Fibroblast of lung (primary cell): ENCODE data around the gene SYCN.

Source experiments
- CTCF ChIP-seq, 2 donors: IDR thresholded peaks in 1 of 2; conservative IDR thresholded peaks in 1 of 2; 1 replicate in 1 of 2; 2 replicates in 1 of 2; pipeline ENCODE4 v1.5.1; 2011 to 2012; ENCODE audit warnings: low read length in 2 of 2, control low read depth in 1 of 2, inconsistent platforms in 1 of 2, low read depth in 1 of 2, mild to moderate bottlenecking in 1 of 2
- EZH2 ChIP-seq: IDR thresholded peaks from 2 replicates; pipeline ENCODE4 v1.5.1; 2012; ENCODE audit warnings: low read length, control low read depth, mild to moderate bottlenecking; ENCODE audit errors: missing control alignments

GRCh38 chr19:39200066-39200802, 3.8 kb downstream of the SYCN start:
- TF ChIP-seq CTCF (conservative IDR thresholded peaks at IDR 0.05 in 1 of 2, IDR thresholded peaks at IDR 0.05 in 1 of 2; ENCODE audit: low read depth in 1 of 2, low read length in 2 of 2) (no peak), EZH2 (no peak)
